CD14-positive monocyte (primary cell): ENCODE data around the gene CNTNAP2. TPM values are rescaled to one million over a fixed set of nuclear protein-coding genes. Genes with fewer than 3 reads are reported as not detected.

Source experiments
- DNase-seq, 3 donors: peaks; one replicate each; pipeline ENCODE4 v3.0.0-alpha.2; 2011 to 2022
- H2AFZ ChIP-seq: 2 replicates; pipeline ENCODE4 v1.6.0; 2012; ENCODE audit warnings: mild to moderate bottlenecking, low read depth, low read length, inconsistent platforms; ENCODE audit not compliant: insufficient read depth, poor library complexity, severe bottlenecking
- H3K27ac ChIP-seq, 2 donors: 1 replicate in 1 of 2; 2 replicates in 1 of 2; pipeline ENCODE4 v1.5.1; 2012 to 2013; ENCODE audit warnings: low read length in 2 of 2, control low read depth in 1 of 2, inconsistent platforms in 1 of 2, low read depth in 1 of 2, mild to moderate bottlenecking in 1 of 2
- H3K27me3 ChIP-seq, 2 donors: one replicate each; pipeline versions ENCODE4 v1.6.0 to v1.6.1; 2011 to 2013; ENCODE audit warnings: low read length in 2 of 2; ENCODE audit not compliant: control insufficient read depth in 2 of 2, insufficient read depth in 2 of 2
- H3K36me3 ChIP-seq, 2 donors: replicated peaks in 1 of 2; 1 replicate in 1 of 2; 2 replicates in 1 of 2; pipeline versions ENCODE4 v1.5.1 to v1.6.1; 2012 to 2013; ENCODE audit warnings: low read length in 2 of 2, control low read depth in 1 of 2, inconsistent platforms in 1 of 2, mild to moderate bottlenecking in 1 of 2; ENCODE audit not compliant: insufficient read depth in 2 of 2, control insufficient read depth in 1 of 2
- H3K4me1 ChIP-seq, 2 donors: 1 replicate in 1 of 2; 2 replicates in 1 of 2; pipeline versions ENCODE4 v1.5.1 to v1.6.1; 2012 to 2013; ENCODE audit warnings: low read length in 2 of 2, control low read depth in 1 of 2, inconsistent platforms in 1 of 2, mild to moderate bottlenecking in 1 of 2, moderate library complexity in 1 of 2; ENCODE audit not compliant: insufficient read depth in 2 of 2, control insufficient read depth in 1 of 2
- H3K4me2 ChIP-seq: replicated peaks from 2 replicates; pipeline ENCODE3; 2012; ENCODE audit warnings: low read length, moderate library complexity, mild to moderate bottlenecking; ENCODE audit not compliant: poor library complexity, severe bottlenecking; ENCODE audit errors: extremely low read depth
- H3K4me3 ChIP-seq, 3 experiments: fragments of 200-600 bp in 1 of 3; sonication (generic) in 1 of 3; replicated peaks in 1 of 3; 1 replicate in 2 of 3; 2 replicates in 1 of 3; pipeline ENCODE4 v1.5.1; 2011 to 2013; ENCODE audit warnings: low read length in 3 of 3, mild to moderate bottlenecking in 3 of 3, control low read depth in 2 of 3, low read depth in 2 of 3, inconsistent platforms in 1 of 3, moderate library complexity in 1 of 3
- H3K79me2 ChIP-seq: 2 replicates; pipeline ENCODE4 v1.6.0; 2012; ENCODE audit warnings: mild to moderate bottlenecking, control low read depth, inconsistent platforms, low read length, moderate library complexity; ENCODE audit not compliant: insufficient read depth
- H3K9ac ChIP-seq: 2 replicates; pipeline ENCODE4 v1.6.0; 2017; ENCODE audit warnings: low read length, mild to moderate bottlenecking; ENCODE audit not compliant: insufficient read depth, poor library complexity, severe bottlenecking
- H3K9me3 ChIP-seq, 2 donors: replicated peaks in 1 of 2; 1 replicate in 1 of 2; 2 replicates in 1 of 2; pipeline versions ENCODE4 v1.5.1 to v1.6.1; 2012 to 2013; ENCODE audit warnings: low read length in 2 of 2, control low read depth in 1 of 2; ENCODE audit not compliant: control insufficient read depth in 1 of 2, insufficient read depth in 1 of 2
- H4K20me1 ChIP-seq: 2 replicates; pipeline ENCODE4 v1.6.0; 2012; ENCODE audit warnings: mild to moderate bottlenecking, low read length, control low read depth, moderate library complexity; ENCODE audit not compliant: insufficient read depth
- H3K27ac Mint-ChIP-seq, 7 donors: one replicate each; pipeline ENCODE4 v1.8.0; 2020; ENCODE audit warnings: mild to moderate bottlenecking in 7 of 7, mixed read lengths in 7 of 7, moderate library complexity in 6 of 7, inconsistent platforms in 2 of 7
- H3K27me3 Mint-ChIP-seq, 3 donors: one replicate each; pipeline ENCODE4 v1.8.0; 2021 to 2022; ENCODE audit warnings: low read depth in 3 of 3, mild to moderate bottlenecking in 3 of 3, mixed read lengths in 3 of 3, moderate library complexity in 3 of 3, inconsistent platforms in 1 of 3
- H3K36me3 Mint-ChIP-seq, 2 donors: one replicate each; pipeline ENCODE4 v1.8.0; 2020; ENCODE audit warnings: mixed read lengths in 2 of 2, inconsistent platforms in 1 of 2, mild to moderate bottlenecking in 1 of 2
- H3K4me1 Mint-ChIP-seq: one replicate; pipeline ENCODE4 v1.8.0; 2020; ENCODE audit warnings: mild to moderate bottlenecking, mixed read lengths
- H3K4me3 Mint-ChIP-seq, 2 donors: one replicate each; pipeline ENCODE4 v1.8.0; 2020; ENCODE audit warnings: mild to moderate bottlenecking in 2 of 2, mixed read lengths in 2 of 2, moderate library complexity in 1 of 2
- H3K9me3 Mint-ChIP-seq, 7 donors: one replicate each; pipeline ENCODE4 v1.8.0; 2020 to 2022; ENCODE audit warnings: mixed read lengths in 7 of 7, mild to moderate bottlenecking in 6 of 7, moderate library complexity in 6 of 7, inconsistent platforms in 2 of 7
- WGBS: methylation state at CpG from one replicate; pipeline ENCODE4 v1.1.5; 2013; ENCODE audit warnings: missing lambda C conversion rate; ENCODE audit not compliant: insufficient coverage; 5-methylcytosine and 5-hydroxymethylcytosine counted together
- intact Hi-C, 2 donors: fragments of 100-400 bp; cut with micrococcal nuclease; formaldehyde crosslinking; loops; one replicate each; pipeline versions ENCODE4 v1.15.0 to v1.15.1; 2023
- polyA plus RNA-seq, 3 donors: library from polyadenylated mRNA; depleted of rRNA in 1 of 3; unstranded in 2 of 3; stranded (reverse) in 1 of 3; fragments of 300-500 nt in 2 of 3; fragments of >200 nt in 1 of 3; fragmentation: Illumina TruSeq in 2 of 3; gene quantifications; 1 replicate in 2 of 3; 2 replicates in 1 of 3; pipeline ENCODE4 v1.2.3, GENCODE V29; 2012 to 2021
- TF ChIP-seq, protein P1 (sequence below): fragments of 200-600 bp; IDR thresholded peaks from one replicate; pipeline ENCODE4 v1.8.0; 2022; ENCODE audit warnings: antibody characterized with exemption, mild to moderate bottlenecking

The CNTNAP2 gene
- polyA plus RNA-seq, 3 donors = 0.01 TPM; not detected in 2

DNA sequence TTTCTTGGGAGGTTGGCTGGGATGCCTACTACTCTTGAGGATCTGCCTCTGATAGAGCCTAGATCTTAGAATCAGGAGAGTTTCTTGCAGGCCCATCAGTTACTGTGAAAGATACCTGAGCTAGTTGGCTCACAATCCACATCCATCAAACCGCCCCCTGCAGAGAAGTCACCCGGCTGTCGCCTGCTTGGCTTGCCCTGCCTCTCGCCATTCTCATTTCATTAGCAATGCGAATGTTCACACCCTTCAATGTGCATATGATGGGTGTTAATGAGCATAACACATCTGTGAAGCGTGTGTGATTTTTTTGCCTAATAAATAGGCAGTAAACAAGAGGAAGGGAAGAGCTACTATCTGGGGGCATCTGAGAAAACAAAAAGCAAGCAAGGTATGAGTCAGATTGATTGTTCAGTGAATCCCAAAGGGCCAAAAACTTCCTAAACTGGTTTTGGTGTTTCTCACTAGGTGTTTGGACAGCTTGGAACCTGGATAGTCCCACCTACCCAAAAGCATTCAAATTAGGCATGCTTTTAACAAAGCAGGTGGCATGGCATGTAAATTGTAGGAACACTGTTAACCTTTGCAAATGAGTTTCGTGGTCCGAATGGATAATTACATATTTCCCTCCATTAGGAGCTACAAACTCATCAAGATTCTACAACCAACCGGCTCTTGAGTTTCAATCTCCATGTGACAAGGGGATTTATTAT lies 2201.7 kb downstream of the CNTNAP2 start:
- no peak for DNase-seq
- TF ChIP-seq, protein P1, sequence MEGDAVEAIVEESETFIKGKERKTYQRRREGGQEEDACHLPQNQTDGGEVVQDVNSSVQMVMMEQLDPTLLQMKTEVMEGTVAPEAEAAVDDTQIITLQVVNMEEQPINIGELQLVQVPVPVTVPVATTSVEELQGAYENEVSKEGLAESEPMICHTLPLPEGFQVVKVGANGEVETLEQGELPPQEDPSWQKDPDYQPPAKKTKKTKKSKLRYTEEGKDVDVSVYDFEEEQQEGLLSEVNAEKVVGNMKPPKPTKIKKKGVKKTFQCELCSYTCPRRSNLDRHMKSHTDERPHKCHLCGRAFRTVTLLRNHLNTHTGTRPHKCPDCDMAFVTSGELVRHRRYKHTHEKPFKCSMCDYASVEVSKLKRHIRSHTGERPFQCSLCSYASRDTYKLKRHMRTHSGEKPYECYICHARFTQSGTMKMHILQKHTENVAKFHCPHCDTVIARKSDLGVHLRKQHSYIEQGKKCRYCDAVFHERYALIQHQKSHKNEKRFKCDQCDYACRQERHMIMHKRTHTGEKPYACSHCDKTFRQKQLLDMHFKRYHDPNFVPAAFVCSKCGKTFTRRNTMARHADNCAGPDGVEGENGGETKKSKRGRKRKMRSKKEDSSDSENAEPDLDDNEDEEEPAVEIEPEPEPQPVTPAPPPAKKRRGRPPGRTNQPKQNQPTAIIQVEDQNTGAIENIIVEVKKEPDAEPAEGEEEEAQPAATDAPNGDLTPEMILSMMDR = no peak
- Mint-ChIP-seq H3K27me3 (peaks cover 0 to 9% (median 3%) of the 10 kb centered on the region in 3 donors), H3K27ac (no peak overlapping the region), H3K4me1 (no peaks in the 10 kb centered on the region), H3K4me3 (no peak overlapping the region), H3K36me3 (no peaks in the 10 kb centered on the region), H3K9me3 (peaks cover 3 to 19% (median 9%) of the 10 kb centered on the region in 7 donors)
- Histone ChIP-seq H3K9ac (no peak overlapping the region), H3K4me2 (no peak overlapping the region), H3K36me3 (no peaks in the 10 kb centered on the region), H3K27ac (no peak overlapping the region), H3K9me3 (no peaks in the 10 kb centered on the region), H2AFZ (no peak overlapping the region), H3K27me3 (no peaks in the 10 kb centered on the region), H3K4me3 (no peak overlapping the region), H3K4me1 (no peaks in the 10 kb centered on the region), H4K20me1 (no peaks in the 10 kb centered on the region), H3K79me2 (no peaks in the 10 kb centered on the region)
- no CpG with 5 or more reads among the region's 9 CpGs for WGBS
- intact Hi-C loops = no loop called here

DNA sequence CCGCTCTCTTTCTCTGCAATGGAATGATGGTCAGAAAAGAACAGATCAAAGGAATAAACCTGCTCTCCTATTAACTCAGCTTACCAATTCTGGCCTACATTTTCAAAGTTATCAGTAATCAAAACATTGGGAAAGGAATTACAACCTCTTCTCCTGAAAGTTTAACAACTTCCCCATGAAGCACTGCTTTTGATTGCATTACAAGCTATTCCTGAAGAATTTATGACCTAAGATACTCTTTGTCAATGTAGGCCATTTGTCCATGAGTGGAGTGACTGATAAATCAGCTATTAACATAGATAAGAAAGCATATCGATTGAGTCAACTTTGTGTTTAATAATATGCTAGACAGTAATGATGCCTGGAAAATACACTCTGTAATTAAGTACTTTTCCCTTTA lies 2202.2 kb downstream of the CNTNAP2 start:
- Histone ChIP-seq H3K36me3 (no peaks in the 10 kb centered on the region), H3K79me2 (no peaks in the 10 kb centered on the region), H3K4me2 (no peak overlapping the region), H3K4me3 (no peak overlapping the region), H3K9me3 (no peaks in the 10 kb centered on the region), H3K27me3 (no peaks in the 10 kb centered on the region), H3K9ac (no peak overlapping the region), H2AFZ (no peak overlapping the region), H3K27ac (no peak overlapping the region), H4K20me1 (no peaks in the 10 kb centered on the region), H3K4me1 (no peaks in the 10 kb centered on the region)
- H3K4me1 Mint-ChIP-seq = no peaks in the 10 kb centered on the region
- DNase-seq = no peak
- intact Hi-C loops = no loop called here
- no peak overlapping the region for H3K27ac Mint-ChIP-seq
- H3K4me3 Mint-ChIP-seq = no peak overlapping the region
- peaks cover 0 to 9% (median 3%) of the 10 kb centered on the region in 3 donors for H3K27me3 Mint-ChIP-seq
- no CpG with 5 or more reads among the region's 2 CpGs for WGBS
- no peaks in the 10 kb centered on the region for H3K36me3 Mint-ChIP-seq
- peaks cover 2 to 16% (median 6%) of the 10 kb centered on the region in 7 donors for H3K9me3 Mint-ChIP-seq
- TF ChIP-seq, protein P1 = no peak
